ENCODE results near the gene MT1M.

DNA sequence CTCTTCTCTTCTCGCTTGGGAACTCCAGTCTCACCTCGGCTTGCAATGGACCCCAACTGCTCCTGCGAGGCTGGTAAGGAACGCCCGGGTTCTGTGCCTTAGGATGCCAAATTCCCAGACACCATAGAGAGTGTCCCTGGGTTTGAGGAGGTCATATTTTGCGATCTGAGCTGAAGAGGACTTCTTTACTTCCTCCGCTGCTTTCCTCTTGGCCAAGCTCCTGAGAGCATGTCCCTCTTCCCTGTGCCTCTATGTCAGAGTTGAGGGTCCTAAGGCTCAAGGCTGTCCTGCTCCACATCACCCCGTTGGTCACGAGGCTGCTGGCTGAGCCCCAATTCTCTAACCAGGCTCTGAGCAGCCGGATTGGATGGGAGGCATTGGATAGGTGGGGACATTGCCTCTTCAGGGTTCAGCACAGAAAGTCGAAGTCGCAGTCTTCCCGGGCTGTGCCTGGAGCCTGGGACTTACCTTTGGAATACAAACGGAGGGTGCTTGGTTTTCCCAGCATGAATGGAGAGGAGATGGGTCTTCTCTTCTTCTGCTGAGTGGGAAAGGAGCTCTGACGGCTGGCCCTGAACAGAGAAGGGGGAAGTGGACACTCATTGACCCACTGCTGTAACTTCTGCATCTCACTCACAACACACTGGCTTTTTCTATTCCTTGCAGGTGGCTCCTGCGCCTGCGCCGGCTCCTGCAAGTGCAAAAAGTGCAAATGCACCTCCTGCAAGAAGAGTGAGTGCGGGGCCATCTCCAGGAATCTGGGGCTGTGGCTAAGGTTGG lies 37.6 kb downstream of the MT1M start:
- no peak for TF ChIP-seq CTCF (IDR thresholded peaks at IDR 0.05; ENCODE audit: insufficient read depth, low read length)
- TF ChIP-seq SPI1 (IDR thresholded peaks at IDR 0.05; ENCODE audit: borderline replicate concordance, low read depth) = peak; percentile 43
- no peak for TF ChIP-seq GABPA (IDR thresholded peaks at IDR 0.05; ENCODE audit: low read depth)
- no peak for TF ChIP-seq REST (IDR thresholded peaks at IDR 0.05; ENCODE audit: insufficient replicate concordance, low read depth)

Measured in HL-60 (cell line).